Mononuclear cell (primary cell): ENCODE measurements around the gene CHKB. TPM values are rescaled to one million over a fixed set of nuclear protein-coding genes. Genes with fewer than 3 reads are reported as not detected.
"Not testable (repeated sequence)": the region's sequence is repeated elsewhere in the genome, so short reads cannot be mapped to it uniquely, and the experiment has no call there.

ENCODE experiments used
- H3K27me3 ChIP-seq: 2 replicates; pipeline ENCODE4 v1.6.0; 2011; ENCODE audit warnings: low read length, control low read depth; ENCODE audit not compliant: insufficient read depth
- H3K4me1 ChIP-seq: 2 replicates; pipeline ENCODE4 v1.5.1; 2011; ENCODE audit warnings: mild to moderate bottlenecking, low read length, control low read depth; ENCODE audit not compliant: insufficient read depth
- H3K4me3 ChIP-seq: 2 replicates; pipeline ENCODE4 v1.5.1; 2011; ENCODE audit warnings: mild to moderate bottlenecking, low read length, moderate library complexity
- H3K9me3 ChIP-seq: 2 replicates; pipeline ENCODE4 v1.5.1; 2011; ENCODE audit warnings: low read depth, mild to moderate bottlenecking, control low read depth, low read length
- total RNA-seq: library from RNA; depleted of rRNA; stranded (reverse); fragments of >200 nt; gene quantifications from one replicate; pipeline ENCODE4 v1.2.3, GENCODE V29; 2012

Gene CHKB
- total RNA-seq, 1 donor: 40.0 TPM

- no peaks in the 10 kb centered on the region for H3K27me3 ChIP-seq
- no peaks in the 10 kb centered on the region for H3K9me3 ChIP-seq
- H3K4me3 ChIP-seq: peak overlapping the region; percentile 10
- H3K4me1 ChIP-seq: peaks cover 93% of the 10 kb centered on the region
These were observed 38.4 kb downstream of the CHKB start for GRCh38 chr22:50544078-50544745.

DNA sequence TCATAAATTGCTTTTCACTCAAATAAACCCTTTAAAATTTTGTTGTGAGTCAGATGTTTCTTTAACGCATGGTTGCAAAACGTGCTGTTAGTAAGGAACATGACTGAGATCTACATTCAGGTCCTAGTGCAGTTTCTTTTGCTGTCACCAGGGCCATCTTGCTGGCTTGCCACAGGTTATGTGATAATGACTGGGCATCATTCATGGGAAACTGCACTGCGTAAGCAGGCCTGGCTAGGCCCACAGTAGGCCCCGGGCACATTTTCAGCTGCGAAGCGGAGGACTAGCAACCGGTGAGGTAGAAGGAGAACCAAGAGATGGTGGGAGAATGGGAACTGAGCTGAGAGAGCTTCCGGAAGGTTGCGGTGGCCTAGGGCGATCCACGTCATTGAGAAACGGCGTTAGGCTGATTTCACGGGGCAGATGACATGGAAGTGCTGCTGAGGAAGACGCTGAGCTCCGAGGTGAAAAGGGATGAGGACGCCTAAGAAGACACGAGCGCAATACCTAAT, 40.2 kb downstream of the CHKB start:
- Histone ChIP-seq H3K9me3 (no peaks in the 10 kb centered on the region), H3K27me3 (no peaks in the 10 kb centered on the region), H3K4me1 (peaks cover 96% of the 10 kb centered on the region), H3K4me3 (peak overlapping the region; percentile 10)

- peaks cover 97% of the 10 kb centered on the region for H3K4me1 ChIP-seq
- H3K27me3 ChIP-seq, H3K9me3 ChIP-seq: not testable (repeated sequence)
- peak overlapping the region; percentile 10 for H3K4me3 ChIP-seq
These were observed 41.0 kb downstream of the CHKB start for GRCh38 chr22:50541667-50542026.

DNA sequence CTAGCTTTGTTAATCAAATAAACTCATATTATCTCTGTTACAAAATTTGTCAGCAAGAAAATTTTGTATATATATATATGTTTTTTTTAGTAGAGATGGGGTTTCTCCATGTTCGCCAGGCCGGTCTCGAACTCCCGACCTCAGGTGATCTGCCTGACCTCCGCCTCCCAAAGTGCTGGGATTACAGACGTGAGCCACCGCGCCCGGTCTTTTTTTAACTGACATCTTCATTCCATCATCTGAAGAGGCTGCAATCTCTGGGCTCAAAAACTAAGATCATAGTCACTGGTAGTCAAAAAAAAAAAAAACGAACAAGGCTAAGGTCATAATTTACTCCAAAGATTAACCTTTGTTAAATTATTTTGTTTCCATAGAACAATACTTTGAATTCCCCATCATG, 42.3 kb downstream of the CHKB start:
- H3K4me3 ChIP-seq: no peak overlapping the region
- H3K27me3 ChIP-seq: no peaks in the 10 kb centered on the region
- peaks cover 100% of the 10 kb centered on the region for H3K4me1 ChIP-seq
- H3K9me3 ChIP-seq: no peaks in the 10 kb centered on the region

GRCh38 chr22:50537765-50538164, 44.9 kb downstream of the CHKB start:
- H3K27me3 ChIP-seq: no peaks in the 10 kb centered on the region
- peaks cover 100% of the 10 kb centered on the region for H3K4me1 ChIP-seq
- H3K4me3 ChIP-seq: no peak overlapping the region
- no peaks in the 10 kb centered on the region for H3K9me3 ChIP-seq

DNA sequence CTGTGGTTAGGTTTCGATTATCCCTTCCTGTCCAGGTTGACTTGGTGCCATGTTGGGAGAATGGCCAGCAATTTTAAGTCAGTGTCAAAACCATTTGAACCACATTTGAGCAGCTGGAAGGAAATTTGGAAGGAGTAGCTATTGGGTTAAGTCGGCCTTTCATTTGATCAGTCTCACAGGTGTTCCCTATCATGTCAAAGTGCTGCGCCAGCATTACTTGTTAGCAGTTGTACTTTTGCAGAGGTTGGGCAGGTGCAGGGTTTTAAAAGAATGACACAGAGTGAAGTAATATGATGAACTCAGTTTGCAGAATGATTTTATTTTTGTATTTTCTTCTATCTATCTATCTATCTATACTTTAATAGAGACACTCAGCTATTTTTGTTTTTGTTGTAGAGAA, 46.4 kb downstream of the CHKB start:
- Histone ChIP-seq H3K9me3 (no peaks in the 10 kb centered on the region), H3K4me1 (peaks cover 96% of the 10 kb centered on the region), H3K4me3 (no peak overlapping the region), H3K27me3 (no peaks in the 10 kb centered on the region)

- H3K9me3 ChIP-seq: no peaks in the 10 kb centered on the region
- no peak overlapping the region for H3K4me3 ChIP-seq
- no peaks in the 10 kb centered on the region for H3K27me3 ChIP-seq
- peaks cover 89% of the 10 kb centered on the region for H3K4me1 ChIP-seq
These were observed 47.5 kb downstream of the CHKB start for GRCh38 chr22:50535113-50535512.

GRCh38 chr22:50533856-50534711, 48.6 kb downstream of the CHKB start:
- not testable (repeated sequence) for H3K4me3 ChIP-seq

GRCh38 chr22:50532824-50533796, 49.5 kb downstream of the CHKB start:
- peaks cover 84% of the 10 kb centered on the region for H3K4me1 ChIP-seq
- no peaks in the 10 kb centered on the region for H3K9me3 ChIP-seq
- peak overlapping the region; percentile 94 for H3K4me3 ChIP-seq

More at GRCh38 chr22:50533856-50534711, 48.6 kb downstream of the CHKB start:
- not testable (repeated sequence) for H3K27me3 ChIP-seq, H3K9me3 ChIP-seq
- peaks cover 85% of the 10 kb centered on the region for H3K4me1 ChIP-seq

DNA sequence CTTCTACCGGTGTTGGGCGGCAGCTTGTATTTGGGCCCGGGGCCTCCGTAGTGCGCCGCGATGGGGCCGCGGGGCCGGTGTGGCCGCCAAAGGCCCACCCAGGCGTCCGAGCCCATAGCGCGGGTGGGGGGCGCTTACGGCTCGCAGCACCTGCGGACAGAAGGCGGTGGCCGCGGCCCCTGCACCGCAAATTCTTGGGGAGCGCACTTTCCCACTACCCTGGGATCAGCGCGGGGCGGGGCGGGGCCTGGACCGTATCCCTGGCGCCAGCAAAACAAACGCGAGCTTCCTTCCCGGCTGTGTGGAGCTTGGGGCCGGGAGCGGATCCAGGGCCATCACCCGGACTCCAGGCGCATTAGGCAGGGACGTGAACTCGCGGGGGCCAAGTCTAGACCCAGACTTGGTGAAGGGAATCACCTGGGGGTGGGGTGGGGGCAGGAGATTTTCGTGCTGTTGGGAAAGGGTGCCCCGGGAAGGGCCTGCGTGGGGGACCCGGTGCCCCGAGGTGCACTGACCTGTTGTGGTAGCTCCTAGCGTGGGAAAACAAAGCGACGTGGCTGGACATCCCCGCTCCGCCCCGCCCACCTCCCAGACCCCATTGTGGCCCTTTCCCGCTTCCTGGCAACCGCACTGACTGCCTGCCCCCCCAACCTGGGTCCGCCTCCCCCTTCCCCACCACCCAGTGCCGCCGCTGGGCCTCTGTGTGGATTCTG, 50.5 kb downstream of the CHKB start:
- Histone ChIP-seq H3K4me1 (peaks cover 84% of the 10 kb centered on the region), H3K9me3 (no peaks in the 10 kb centered on the region), H3K27me3 (no peaks in the 10 kb centered on the region), H3K4me3 (peak overlapping the region; percentile 94)

More at GRCh38 chr22:50532824-50533796, 49.5 kb downstream of the CHKB start:
- no peaks in the 10 kb centered on the region for H3K27me3 ChIP-seq

DNA sequence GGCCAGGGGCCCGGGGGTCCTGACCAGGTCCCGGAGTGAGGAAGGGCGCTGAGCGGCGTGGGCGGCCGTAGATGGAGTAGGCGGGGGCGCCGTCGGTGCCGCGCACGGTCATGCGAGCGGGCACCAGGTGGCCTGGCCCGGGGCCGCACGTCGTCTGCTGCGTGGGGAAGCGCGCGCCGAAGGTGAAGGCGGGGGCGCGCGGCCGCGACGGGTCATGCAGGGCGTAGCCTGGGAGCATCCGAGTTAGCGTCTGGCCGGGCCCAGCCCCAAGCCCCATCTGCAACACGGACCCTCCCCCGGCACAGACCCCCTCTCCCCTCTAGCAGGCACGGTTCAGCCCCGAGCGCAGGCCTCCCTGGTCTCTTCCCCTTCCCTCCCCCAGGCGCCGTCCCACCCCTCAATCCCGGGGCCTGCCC, 51.1 kb downstream of the CHKB start:
- Histone ChIP-seq H3K27me3 (no peaks in the 10 kb centered on the region), H3K4me3 (peak overlapping the region; percentile 94), H3K4me1 (peaks cover 84% of the 10 kb centered on the region), H3K9me3 (no peaks in the 10 kb centered on the region)

DNA sequence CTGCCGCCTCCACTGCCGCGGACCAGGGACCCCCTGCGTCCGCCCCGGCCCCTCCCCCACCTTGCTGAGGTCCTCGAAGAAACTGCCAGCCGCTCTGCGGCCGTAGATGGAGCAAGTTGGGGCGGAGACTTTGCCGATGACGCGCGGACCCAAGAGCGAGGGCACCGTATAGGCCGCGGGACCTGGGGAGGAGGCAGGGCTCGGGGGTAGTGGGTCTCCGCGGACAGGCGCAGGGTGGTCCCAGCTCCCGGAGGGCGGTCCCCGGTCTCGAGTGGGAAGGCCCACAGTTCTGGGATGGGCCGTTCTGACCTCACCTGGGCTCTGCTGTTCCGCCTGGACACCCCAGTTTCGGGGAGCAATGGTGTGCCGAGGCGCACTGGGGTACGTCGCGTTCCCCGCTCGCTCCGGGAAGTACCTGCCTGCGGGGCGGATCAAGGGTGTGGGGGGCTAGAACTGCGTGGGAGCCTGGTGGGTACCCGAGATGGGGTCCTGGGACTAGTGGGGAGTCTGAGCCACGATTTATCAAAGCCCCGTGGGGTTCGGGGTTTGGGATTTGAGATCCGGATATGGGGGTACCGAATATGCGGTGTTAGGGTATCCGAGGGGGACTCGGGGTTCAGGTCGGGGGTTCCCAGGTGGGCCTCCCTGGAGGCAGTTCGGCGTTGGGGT, 51.6 kb downstream of the CHKB start:
- Histone ChIP-seq H3K4me3 (peak overlapping the region; percentile 94), H3K9me3 (no peaks in the 10 kb centered on the region), H3K27me3 (no peaks in the 10 kb centered on the region), H3K4me1 (peaks cover 80% of the 10 kb centered on the region)

- H3K27me3 ChIP-seq: no peaks in the 10 kb centered on the region
- H3K4me3 ChIP-seq: peak overlapping the region; percentile 94
- peaks cover 75% of the 10 kb centered on the region for H3K4me1 ChIP-seq
- no peaks in the 10 kb centered on the region for H3K9me3 ChIP-seq
These were observed 52.1 kb downstream of the CHKB start for GRCh38 chr22:50530580-50530876.
